Measurements from ENCODE around the gene CEBPE.

Gene CEBPE

DNA sequence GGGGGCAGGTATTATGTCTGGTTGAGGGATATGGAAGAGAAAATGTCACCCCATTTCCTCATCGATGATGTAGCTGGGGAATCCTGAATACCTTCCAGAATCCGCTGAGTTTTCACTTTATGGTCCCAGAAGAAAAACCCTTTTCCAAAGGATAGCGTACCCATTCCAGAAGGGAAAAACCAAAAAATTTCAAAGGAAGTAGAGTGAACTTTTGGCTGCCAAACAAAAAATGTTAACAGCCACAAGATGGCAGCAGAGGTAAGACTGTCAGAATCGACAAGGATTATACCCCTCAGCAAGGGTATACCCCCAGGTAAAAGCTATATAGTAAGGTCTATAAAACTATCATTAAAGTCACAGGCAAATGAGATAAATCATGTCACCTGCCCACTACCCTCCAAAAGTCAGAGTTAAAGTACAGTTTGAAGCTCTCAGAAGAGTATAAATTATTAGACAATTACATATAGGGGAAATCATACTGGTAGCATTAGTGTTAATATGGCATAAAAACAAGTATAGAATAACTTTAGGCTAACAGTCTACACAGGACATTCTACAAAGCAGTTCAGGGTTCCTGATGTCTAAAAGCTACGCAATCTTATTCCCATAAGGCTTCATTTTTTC is 42.2 kb downstream of the CEBPE start:
- no peak for DNase-seq (ENCODE audit: low read depth in 2 of 2)

DNA sequence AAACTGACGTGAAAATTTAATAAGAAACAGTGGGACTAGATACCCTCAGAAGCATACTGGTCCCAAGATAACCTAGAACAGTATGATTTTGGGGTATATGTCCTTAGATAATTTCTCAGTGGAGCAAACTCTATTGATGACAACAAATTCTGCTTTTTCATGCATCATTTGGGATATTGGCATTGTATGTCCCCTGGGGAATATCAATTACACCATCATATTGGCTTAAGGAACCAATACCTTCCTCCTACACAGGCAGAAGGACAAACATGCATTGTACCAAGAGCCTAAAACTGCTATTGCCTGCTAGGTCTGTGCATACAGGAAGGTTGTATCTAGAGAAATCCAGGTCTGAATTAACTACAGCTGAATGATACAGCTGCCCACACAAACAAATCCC is 44.1 kb downstream of the CEBPE start:
- DNase-seq (ENCODE audit: low read depth in 2 of 2), result no peak

DNA sequence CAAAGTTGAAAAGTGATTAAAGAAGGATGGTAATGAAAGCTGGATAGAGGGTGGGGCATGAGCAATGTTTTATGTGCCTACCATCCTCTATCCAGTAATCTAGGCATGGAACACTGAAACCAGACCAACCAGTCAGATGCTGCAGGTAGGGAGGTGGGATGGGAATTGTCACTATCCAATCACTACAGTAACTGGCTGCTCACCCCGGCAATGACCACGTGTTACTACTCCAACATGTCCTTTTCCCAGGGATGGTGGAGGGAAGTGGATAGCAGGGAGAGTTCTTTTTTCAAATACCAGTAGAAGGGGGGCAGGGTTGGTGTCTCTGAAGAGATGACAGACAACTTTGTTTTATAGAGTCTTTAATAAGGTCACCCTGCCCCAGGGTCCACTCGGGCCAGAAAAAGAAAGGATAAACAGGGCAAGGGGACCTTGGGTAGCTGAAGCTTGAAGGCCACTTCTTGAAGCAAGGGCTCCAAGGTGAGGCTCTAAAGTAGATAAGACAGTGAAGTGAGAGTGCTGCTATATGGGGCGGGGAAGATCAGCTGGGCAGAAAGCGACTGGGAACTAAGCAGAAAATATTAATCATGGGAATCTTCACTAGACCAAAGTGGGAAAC is 47.0 kb downstream of the CEBPE start:
- DNase-seq (ENCODE audit: low read depth in 2 of 2), result no peak

DNA sequence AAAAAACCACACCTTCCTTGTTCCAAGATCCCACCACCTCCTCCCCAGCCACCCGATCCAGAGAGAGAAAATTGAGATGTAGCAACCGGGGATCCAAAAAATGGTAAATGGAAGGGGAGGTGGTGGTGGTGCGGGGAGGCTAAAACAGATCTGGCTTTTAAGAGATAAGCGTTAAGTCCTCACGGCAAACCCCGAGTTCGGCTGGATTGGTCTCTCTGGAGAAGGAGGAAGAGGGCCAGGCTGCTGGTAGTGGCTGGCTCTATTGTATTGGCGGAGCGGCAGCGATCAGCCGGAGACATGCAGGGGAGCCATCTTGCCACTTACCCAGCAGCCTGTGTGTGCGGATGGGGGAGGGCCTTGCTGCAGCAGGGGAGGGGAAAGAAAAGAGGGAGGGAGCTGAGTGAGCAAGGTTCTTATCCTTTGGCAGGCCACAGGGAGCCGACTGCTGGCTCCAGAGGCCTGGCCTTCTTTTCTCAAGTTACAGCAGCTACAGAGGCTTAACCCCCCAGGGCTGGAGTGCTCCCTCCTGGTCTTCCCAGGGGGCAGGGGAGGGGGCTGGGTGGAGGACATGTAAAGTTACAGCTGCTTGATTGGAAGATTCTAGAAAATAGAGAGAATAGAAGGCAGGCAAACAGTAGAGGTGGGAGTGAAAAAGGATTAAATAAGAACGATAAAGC is 47.7 kb downstream of the CEBPE start:
- peak in 1 of 2 donors; percentile 53 for DNase-seq (ENCODE audit: low read depth in 2 of 2)

GRCh38 chr14:23070262-23071129 is 48.6 kb downstream of the CEBPE start:
- DNase-seq (ENCODE audit: low read depth in 2 of 2), result no peak

GRCh38 chr14:23069413-23069806 is 49.6 kb downstream of the CEBPE start:
- DNase-seq (ENCODE audit: low read depth in 2 of 2), result no peak

DNA sequence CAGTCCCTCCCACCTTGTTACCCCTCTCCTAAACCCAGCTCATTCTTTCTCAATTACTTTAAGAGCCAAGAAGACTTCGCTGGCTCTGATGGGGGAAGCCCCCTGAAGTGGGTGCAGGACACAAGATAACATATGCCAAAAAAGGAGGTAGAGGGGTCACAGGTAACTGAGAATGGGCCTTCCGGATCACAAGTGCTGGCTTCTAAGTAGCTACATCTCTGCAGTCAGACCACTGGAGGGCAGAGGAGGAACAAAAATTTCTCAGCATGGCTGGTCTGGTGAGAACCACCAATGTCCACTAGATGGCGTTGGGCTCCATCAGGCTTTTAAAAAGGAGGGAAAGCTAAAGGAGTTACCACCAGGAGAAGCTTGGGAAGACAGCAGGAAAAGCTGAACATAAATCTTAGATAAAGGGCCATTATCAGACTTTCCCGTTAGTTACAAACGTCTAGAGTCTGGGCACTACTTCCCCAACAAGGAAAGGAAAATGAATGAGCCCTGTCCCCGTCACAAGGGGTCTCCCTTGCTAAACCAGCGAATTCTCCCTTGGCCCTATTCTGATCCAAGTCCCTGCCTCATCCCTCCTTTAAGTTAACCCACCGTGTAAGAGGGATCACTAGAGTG is 50.2 kb downstream of the CEBPE start:
- DNase-seq (ENCODE audit: low read depth in 2 of 2), result peak in 1 of 2 donors; percentile 49

- DNase-seq (ENCODE audit: low read depth in 2 of 2), result no peak
Observed at GRCh38 chr14:23067847-23068788, 50.9 kb downstream of the CEBPE start.

Measured in activated CD8-positive, alpha-beta memory T cell treated with anti-CD3 and anti-CD28 coated beads for 4 hours (primary cell).